Measurements from ENCODE around the gene PSMC3.
A peak's percentile ranks its signal among the peaks of the same experiment; 100 is the strongest.

PSMC3 gene

DNA sequence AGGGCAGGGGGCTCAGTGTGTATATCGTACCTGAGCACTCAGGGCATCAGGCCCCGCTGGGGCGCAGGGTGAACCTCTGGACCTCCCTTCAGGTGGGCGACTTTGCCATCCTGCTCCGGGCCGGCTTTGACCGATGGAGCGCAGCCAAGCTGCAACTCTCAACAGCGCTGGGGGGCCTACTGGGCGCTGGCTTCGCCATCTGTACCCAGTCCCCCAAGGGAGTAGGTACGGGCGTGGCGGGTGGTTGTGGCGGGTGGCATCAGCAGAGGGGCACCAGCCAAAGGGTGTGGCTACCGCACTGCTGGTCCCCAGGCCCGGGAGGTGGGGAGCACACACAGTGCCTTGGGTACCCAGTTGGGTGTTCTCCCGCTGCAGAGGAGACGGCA, 11.6 kb downstream of the PSMC3 start:
- no peak for DNase-seq (ENCODE audit: low read depth)
- TF ChIP-seq, protein P1, sequence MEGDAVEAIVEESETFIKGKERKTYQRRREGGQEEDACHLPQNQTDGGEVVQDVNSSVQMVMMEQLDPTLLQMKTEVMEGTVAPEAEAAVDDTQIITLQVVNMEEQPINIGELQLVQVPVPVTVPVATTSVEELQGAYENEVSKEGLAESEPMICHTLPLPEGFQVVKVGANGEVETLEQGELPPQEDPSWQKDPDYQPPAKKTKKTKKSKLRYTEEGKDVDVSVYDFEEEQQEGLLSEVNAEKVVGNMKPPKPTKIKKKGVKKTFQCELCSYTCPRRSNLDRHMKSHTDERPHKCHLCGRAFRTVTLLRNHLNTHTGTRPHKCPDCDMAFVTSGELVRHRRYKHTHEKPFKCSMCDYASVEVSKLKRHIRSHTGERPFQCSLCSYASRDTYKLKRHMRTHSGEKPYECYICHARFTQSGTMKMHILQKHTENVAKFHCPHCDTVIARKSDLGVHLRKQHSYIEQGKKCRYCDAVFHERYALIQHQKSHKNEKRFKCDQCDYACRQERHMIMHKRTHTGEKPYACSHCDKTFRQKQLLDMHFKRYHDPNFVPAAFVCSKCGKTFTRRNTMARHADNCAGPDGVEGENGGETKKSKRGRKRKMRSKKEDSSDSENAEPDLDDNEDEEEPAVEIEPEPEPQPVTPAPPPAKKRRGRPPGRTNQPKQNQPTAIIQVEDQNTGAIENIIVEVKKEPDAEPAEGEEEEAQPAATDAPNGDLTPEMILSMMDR (conservative IDR thresholded peaks at IDR 0.05; ENCODE audit: low read depth, low read length) = no peak
- no peak overlapping the region for H3K4me3 ChIP-seq (ENCODE audit: low read length)

DNA sequence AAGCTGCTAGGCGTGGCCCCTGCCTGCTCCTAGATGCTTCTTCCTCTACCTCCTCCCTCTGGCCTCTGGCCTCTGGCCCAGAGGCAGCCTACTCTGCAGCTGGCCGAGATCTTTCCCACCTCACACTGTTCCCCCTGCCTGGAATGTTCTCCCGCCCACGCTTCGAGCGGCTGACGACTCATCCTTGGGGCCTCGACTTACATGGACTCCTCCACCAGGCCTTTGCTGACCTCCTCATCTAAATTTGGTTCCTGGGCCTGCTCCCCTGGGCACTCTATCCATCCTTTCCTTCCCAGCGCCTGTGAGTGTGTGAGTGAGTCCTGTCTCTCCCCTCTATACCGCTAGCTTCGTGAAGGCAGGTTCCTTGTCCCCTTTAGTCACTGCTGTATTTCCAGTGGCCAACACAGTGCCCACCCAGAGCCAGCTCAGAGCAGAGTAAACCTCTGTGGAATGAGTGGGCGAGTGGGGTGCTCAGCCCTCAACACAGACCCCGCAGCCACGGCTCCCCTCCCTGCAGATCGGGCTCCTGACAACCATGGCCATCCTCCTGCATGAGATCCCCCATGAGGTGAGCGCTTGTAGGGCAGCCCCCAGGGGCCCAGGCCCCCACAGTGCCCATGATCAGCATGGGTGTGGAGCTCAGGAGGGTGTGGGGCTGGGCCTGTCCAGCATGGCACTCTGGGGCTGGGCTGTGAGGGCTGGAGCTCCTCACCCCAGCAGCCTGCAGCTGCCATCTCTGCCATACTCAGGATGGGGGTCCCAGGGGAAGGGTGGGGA, 12.1 kb downstream of the PSMC3 start:
- no peak overlapping the region for H3K4me3 ChIP-seq (ENCODE audit: low read length)
- DNase-seq (ENCODE audit: low read depth) = no peak
- TF ChIP-seq, protein P1 (conservative IDR thresholded peaks at IDR 0.05; ENCODE audit: low read depth, low read length) = no peak

DNA sequence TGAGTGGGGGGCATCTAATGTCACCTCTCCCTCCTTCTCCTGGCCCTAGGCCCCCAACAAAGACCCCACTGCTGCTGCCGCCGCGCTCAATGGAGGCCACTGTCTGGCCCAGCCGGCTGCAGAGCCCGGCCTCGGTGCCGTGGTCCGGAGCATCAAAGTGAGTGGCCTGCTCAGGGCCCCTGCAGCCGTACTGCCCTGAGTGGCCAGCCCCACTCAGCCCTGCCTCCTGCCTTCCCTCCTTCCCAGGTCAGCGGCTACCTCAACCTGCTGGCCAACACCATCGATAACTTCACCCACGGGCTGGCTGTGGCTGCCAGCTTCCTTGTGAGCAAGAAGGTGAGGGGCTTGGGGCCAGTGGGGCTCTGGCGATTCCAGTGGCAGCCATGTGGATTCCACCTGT, 12.9 kb downstream of the PSMC3 start:
- DNase-seq (ENCODE audit: low read depth) = no peak
- H3K4me3 ChIP-seq (ENCODE audit: low read length) = no peak overlapping the region
- TF ChIP-seq, protein P1 (conservative IDR thresholded peaks at IDR 0.05; ENCODE audit: low read depth, low read length) = no peak

DNA sequence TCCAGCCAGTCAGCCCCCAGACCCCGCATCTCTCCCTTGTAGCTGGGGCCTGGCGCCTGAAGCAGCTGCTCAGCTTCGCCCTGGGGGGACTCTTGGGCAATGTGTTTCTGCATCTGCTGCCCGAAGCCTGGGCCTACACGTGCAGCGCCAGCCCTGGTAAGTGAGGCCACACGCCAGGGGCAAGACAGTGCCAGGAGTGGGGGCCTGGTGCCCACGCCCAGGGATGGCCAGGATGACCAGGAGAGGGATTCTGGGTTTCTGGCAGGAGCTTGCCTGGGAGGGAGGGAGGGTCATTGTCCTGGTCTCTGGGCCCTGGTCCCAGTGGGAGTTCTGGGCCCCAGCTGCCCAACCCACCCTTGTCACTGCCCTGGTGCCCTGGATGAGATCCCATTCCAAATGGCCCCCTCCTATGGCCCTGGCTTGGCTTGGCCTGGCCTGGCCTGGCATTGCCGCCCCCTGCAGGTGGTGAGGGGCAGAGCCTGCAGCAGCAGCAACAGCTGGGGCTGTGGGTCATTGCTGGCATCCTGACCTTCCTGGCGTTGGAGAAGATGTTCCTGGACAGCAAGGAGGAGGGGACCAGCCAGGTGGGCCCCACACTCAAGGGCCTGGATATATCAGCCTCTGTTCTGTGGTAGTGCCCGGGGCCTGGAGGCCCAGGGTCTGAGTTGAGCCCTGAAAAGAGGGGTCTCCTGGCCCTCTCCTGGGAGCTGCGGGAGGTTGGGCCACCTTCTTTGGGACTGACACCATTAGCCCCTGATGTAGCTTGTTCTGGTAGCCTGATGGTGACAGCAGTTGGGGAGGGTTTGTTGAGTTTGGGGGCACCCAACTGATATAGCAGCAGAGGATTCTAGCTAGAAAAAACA, 14.1 kb downstream of the PSMC3 start:
- no peak overlapping the region for H3K4me3 ChIP-seq (ENCODE audit: low read length)
- no peak for DNase-seq (ENCODE audit: low read depth)
- TF ChIP-seq, protein P1 (conservative IDR thresholded peaks at IDR 0.05; ENCODE audit: low read depth, low read length) = peak; percentile 86

DNA sequence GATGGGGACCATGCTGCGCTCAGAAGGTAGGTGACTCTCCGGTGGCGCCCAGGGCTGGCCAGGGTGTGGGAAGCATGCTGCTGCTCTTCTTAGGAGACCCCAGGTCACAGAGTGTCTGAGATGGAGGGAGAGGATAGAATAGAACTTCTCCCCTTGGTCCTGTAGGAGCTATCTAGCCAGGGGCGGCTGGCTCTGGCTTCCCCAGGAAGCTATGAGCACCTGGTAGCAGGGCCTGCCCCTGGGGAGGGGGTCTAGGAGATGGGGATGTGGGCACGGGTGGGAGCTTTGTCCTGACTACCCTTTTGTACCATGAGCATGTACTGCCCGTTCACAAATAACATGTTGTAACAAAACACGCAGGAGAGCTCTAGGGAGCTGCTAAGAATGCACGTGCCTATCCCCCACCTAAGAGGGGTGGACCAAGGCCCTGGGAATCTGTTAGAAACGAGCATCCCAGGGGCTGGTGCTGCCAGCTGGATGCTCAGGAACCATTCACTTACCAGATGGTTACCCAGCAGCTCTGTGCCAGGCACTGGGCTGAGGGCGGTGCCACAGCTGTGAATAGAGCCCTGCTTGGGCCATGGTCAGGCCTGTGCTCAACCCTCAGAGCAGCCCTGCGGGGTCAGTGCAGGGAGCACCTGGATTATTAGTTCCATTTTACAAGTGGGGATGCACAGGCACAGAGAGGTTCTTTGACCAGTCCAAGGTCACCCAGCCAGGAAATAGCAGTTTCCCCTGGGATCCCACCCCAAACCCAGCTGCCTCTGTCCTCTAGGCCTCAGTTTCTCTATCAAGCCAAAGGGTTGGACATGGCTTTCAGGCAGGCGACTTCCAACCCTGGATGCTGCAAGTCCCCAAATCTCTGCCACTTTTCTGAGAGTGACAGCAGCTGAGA, 15.6 kb downstream of the PSMC3 start:
- H3K4me3 ChIP-seq (ENCODE audit: low read length) = no peak overlapping the region
- TF ChIP-seq, protein P1 (conservative IDR thresholded peaks at IDR 0.05; ENCODE audit: low read depth, low read length) = no peak
- DNase-seq (ENCODE audit: low read depth) = no peak

DNA sequence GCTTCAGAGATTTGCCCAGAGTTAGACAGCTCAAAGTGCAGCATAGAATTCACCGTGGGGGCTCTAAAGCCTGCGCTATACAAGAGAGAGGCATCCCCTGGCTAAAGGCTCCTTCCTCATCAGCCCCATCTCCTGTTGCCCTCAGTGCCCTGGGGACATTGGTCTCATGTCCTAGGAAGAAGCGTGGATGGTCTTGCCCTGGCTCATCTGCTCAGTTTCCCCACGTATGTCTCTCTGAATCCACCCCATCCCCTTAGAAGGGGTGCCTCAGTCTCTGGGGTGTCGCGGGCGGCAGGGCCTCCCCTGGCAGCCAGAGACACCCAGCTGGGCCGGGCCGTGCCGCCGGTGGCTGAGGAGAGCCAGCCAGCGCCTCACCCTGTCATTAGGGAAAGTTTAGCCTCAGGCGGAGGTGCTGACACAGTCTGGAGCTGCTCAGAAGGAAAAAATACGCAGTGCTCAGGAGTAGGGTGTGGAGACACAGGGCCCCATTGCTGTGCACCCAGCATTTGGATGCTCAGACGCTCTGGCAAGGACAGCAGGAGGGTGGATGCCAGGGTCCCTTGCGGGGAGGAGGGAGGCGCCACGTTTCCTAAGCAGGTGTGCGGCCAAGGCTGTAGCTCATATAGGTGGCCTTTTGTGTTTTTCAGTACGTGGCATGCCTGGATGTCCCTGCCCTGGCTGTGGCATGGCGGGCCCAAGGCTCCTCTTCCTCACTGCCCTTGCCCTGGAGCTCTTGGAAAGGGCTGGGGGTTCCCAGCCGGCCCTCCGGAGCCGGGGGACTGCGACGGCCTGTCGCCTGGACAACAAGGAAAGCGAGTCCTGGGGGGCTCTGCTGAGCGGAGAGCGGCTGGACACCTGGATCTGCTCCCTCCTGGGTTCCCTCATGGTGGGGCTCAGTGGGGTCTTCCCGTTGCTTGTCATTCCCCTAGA, 16.5 kb downstream of the PSMC3 start:
- TF ChIP-seq, protein P1 (conservative IDR thresholded peaks at IDR 0.05; ENCODE audit: low read depth, low read length) = no peak
- H3K4me3 ChIP-seq (ENCODE audit: low read length) = peak overlapping the region; percentile 78
- DNase-seq (ENCODE audit: low read depth) = no peak
